Tibial nerve (tissue), 4 donors: ENCODE data around the gene CIB4. TPM values are rescaled to one million over a fixed set of nuclear protein-coding genes. Genes with fewer than 3 reads are reported as not detected.

Source experiments
- DNase-seq, 2 donors: peaks; one replicate each; pipeline ENCODE4 v3.0.0-alpha.2; 2019; ENCODE audit warnings: low spot score in 2 of 2
- H3K27ac ChIP-seq, 4 donors: fragments of 200-600 bp; sonication (generic) in 3 of 4; one replicate each; pipeline ENCODE4 v1.5.1; 2017 to 2019; ENCODE audit warnings: mild to moderate bottlenecking in 1 of 4
- H3K27me3 ChIP-seq, 2 donors: fragments of 200-600 bp; sonication (generic) in 1 of 2; one replicate each; pipeline versions ENCODE4 v1.5.1 to v1.6.0; 2017 to 2019
- H3K36me3 ChIP-seq, 3 donors: fragments of 200-600 bp; sonication (generic); one replicate each; pipeline ENCODE4 v1.5.1; 2018 to 2019
- H3K4me1 ChIP-seq, 4 donors: fragments of 200-600 bp; sonication (generic) in 3 of 4; one replicate each; pipeline ENCODE4 v1.5.1; 2017 to 2019
- H3K4me3 ChIP-seq, 4 donors: fragments of 200-600 bp; sonication (generic) in 3 of 4; one replicate each; pipeline ENCODE4 v1.5.1; 2017 to 2019; ENCODE audit warnings: mild to moderate bottlenecking in 1 of 4, moderate library complexity in 1 of 4
- H3K9me3 ChIP-seq, 4 donors: fragments of 200-600 bp; sonication (generic) in 3 of 4; one replicate each; pipeline ENCODE4 v1.5.1; 2017 to 2019
- CTCF ChIP-seq, 5 experiments: fragments of 200-600 bp in 3 of 5; fragments of 450-650 bp in 2 of 5; sonication (generic) in 3 of 5; IDR thresholded peaks; one replicate each; pipeline ENCODE4 v1.5.1; 2016 to 2019; ENCODE audit warnings: antibody characterized with exemption in 5 of 5, mild to moderate bottlenecking in 3 of 5, moderate library complexity in 2 of 5
- EP300 ChIP-seq, 2 donors: sonication (generic); formaldehyde crosslinking; IDR thresholded peaks; one replicate each; pipeline ENCODE4 v1.6.1; 2017; ENCODE audit warnings: antibody characterized with exemption in 2 of 2, mild to moderate bottlenecking in 1 of 2
- POLR2A ChIP-seq, 2 donors: fragments of 450-650 bp; IDR thresholded peaks; one replicate each; pipeline ENCODE4 v1.6.1; 2017; ENCODE audit warnings: antibody characterized with exemption in 2 of 2, mild to moderate bottlenecking in 2 of 2, moderate library complexity in 2 of 2
- WGBS, 2 donors: methylation state at CpG; one replicate each; pipeline ENCODE4 v1.1.5; 2018; 5-methylcytosine and 5-hydroxymethylcytosine counted together
- total RNA-seq, 4 donors: library from RNA; depleted of rRNA; stranded (reverse); fragments of >200 nt; gene quantifications; one replicate each; pipeline ENCODE4 v1.1.0, GENCODE V29; 2016

The CIB4 gene
- total RNA-seq, 4 donors from 2014 or later, result not detected

- no peak overlapping the region for H3K27ac ChIP-seq
- H3K4me1 ChIP-seq, result no peaks in the 10 kb centered on the region
- no peaks in the 10 kb centered on the region for H3K36me3 ChIP-seq
- 87% methylated on average over 13 of the region's 13 CpGs for WGBS, 2 donors
- H3K4me3 ChIP-seq, result no peak overlapping the region
- H3K9me3 ChIP-seq, result peaks cover 0 to 8% (median 0%) of the 10 kb centered on the region in 4 donors
- peaks cover 0 to 18% of the 10 kb centered on the region in 2 donors for H3K27me3 ChIP-seq
- TF ChIP-seq CTCF (IDR thresholded peaks at IDR 0.05) (no peak), POLR2A (IDR thresholded peaks at IDR 0.05) (no peak), EP300 (IDR thresholded peaks at IDR 0.05) (no peak)
- no peak for DNase-seq
Measured at GRCh38 chr2:26674771-26675170, 33.6 kb upstream of the CIB4 start.

- Histone ChIP-seq H3K9me3 (peaks cover 0 to 8% (median 0%) of the 10 kb centered on the region in 4 donors), H3K27ac (no peak overlapping the region), H3K4me3 (no peak overlapping the region), H3K4me1 (no peaks in the 10 kb centered on the region), H3K36me3 (no peaks in the 10 kb centered on the region), H3K27me3 (peaks cover 0 to 18% of the 10 kb centered on the region in 2 donors)
- WGBS, 2 donors, result 85 to 95% methylated on average over 5 to 13 of the region's 14 CpGs
- DNase-seq, result no peak
- no peak for TF ChIP-seq CTCF (IDR thresholded peaks at IDR 0.05)
- TF ChIP-seq POLR2A (IDR thresholded peaks at IDR 0.05), result no peak
- no peak for TF ChIP-seq EP300 (IDR thresholded peaks at IDR 0.05)
Measured at GRCh38 chr2:26674002-26674751, 33.0 kb upstream of the CIB4 start.

GRCh38 chr2:26672818-26673393 is 31.7 kb upstream of the CIB4 start:
- H3K27ac ChIP-seq, result no peak overlapping the region
- H3K4me1 ChIP-seq, result no peaks in the 10 kb centered on the region
- H3K36me3 ChIP-seq, result no peaks in the 10 kb centered on the region
- 78 to 80% methylated on average over 9 of the region's 9 CpGs for WGBS, 2 donors
- H3K9me3 ChIP-seq, result peaks cover 0 to 8% (median 0%) of the 10 kb centered on the region in 4 donors
- H3K4me3 ChIP-seq, result no peak overlapping the region
- TF ChIP-seq CTCF (IDR thresholded peaks at IDR 0.05) (no peak), POLR2A (IDR thresholded peaks at IDR 0.05) (no peak), EP300 (IDR thresholded peaks at IDR 0.05) (no peak)
- DNase-seq, result no peak
- peaks cover 0 to 18% of the 10 kb centered on the region in 2 donors for H3K27me3 ChIP-seq

GRCh38 chr2:26672112-26672817 is 31.1 kb upstream of the CIB4 start:
- DNase-seq, result no peak
- Histone ChIP-seq H3K27me3 (peaks cover 0 to 18% of the 10 kb centered on the region in 2 donors), H3K27ac (no peak overlapping the region), H3K4me1 (no peaks in the 10 kb centered on the region), H3K4me3 (no peak overlapping the region), H3K9me3 (peaks cover 0 to 2% (median 0%) of the 10 kb centered on the region in 4 donors), H3K36me3 (no peaks in the 10 kb centered on the region)
- TF ChIP-seq CTCF (IDR thresholded peaks at IDR 0.05) (no peak), EP300 (IDR thresholded peaks at IDR 0.05) (no peak), POLR2A (IDR thresholded peaks at IDR 0.05) (no peak)
- 57 to 71% methylated on average over 11 of the region's 11 CpGs for WGBS, 2 donors

- H3K4me1 ChIP-seq, result no peaks in the 10 kb centered on the region
- no peak overlapping the region for H3K27ac ChIP-seq
- WGBS, 2 donors, result 82 to 87% methylated on average over 5 of the region's 5 CpGs
- TF ChIP-seq POLR2A (IDR thresholded peaks at IDR 0.05), result no peak
- H3K27me3 ChIP-seq, result peaks cover 0 to 18% of the 10 kb centered on the region in 2 donors
- H3K4me3 ChIP-seq, result no peak overlapping the region
- peaks cover 0 to 2% (median 0%) of the 10 kb centered on the region in 4 donors for H3K9me3 ChIP-seq
- no peak for DNase-seq
- H3K36me3 ChIP-seq, result no peaks in the 10 kb centered on the region
Measured at GRCh38 chr2:26671691-26672090, 30.5 kb upstream of the CIB4 start.
